ENCODE results near the gene NELL2.

NELL2 gene

GRCh38 chr12:44703182-44703910 is 172.8 kb downstream of the NELL2 start:
- TF ChIP-seq TCF4 (CRISPR knock-in tag; IDR thresholded peaks at IDR 0.05; ENCODE audit: borderline replicate concordance) (peak; percentile 80), BACH2 (CRISPR knock-in tag; IDR thresholded peaks at IDR 0.05; ENCODE audit: borderline replicate concordance) (no peak), TSHZ2 (CRISPR knock-in tag; IDR thresholded peaks at IDR 0.05) (peak; percentile 72; the same call in 1 of the 2 replicates), ISL1 (CRISPR knock-in tag; IDR thresholded peaks at IDR 0.05) (peak; percentile 42)
- ATAC-seq: no peak

- no peak for ATAC-seq
- TF ChIP-seq GLIS3 (CRISPR knock-in tag; IDR thresholded peaks at IDR 0.05) (no peak), TOX (CRISPR knock-in tag; IDR thresholded peaks at IDR 0.05; ENCODE audit: borderline replicate concordance) (no peak), TSHZ2 (CRISPR knock-in tag; IDR thresholded peaks at IDR 0.05) (peak; percentile 53; the same call in 1 of the 2 replicates), CSRNP3 (CRISPR knock-in tag; IDR thresholded peaks at IDR 0.05) (no peak), ISL1 (CRISPR knock-in tag; IDR thresholded peaks at IDR 0.05) (peak; percentile 78), ZNF70 (CRISPR knock-in tag; IDR thresholded peaks at IDR 0.05) (no peak), ESRRG (CRISPR knock-in tag; IDR thresholded peaks at IDR 0.05) (no peak), RARB (CRISPR knock-in tag; IDR thresholded peaks at IDR 0.05) (no peak), ZFP30 (CRISPR knock-in tag; IDR thresholded peaks at IDR 0.05) (no peak), TCF4 (CRISPR knock-in tag; IDR thresholded peaks at IDR 0.05; ENCODE audit: borderline replicate concordance) (peak; percentile 94), SNAI2 (CRISPR knock-in tag; IDR thresholded peaks at IDR 0.05) (no peak), ZFP3 (CRISPR knock-in tag; IDR thresholded peaks at IDR 0.05) (no peak), ZC3H10 (CRISPR knock-in tag; IDR thresholded peaks at IDR 0.05) (no peak), PATZ1 (CRISPR knock-in tag; IDR thresholded peaks at IDR 0.05; ENCODE audit: borderline replicate concordance) (no peak)
These were observed 178.6 kb downstream of the NELL2 start for GRCh38 chr12:44697511-44697910.

- no peak for ATAC-seq
- TF ChIP-seq TCF4 (CRISPR knock-in tag; IDR thresholded peaks at IDR 0.05; ENCODE audit: borderline replicate concordance) (no peak), ISL1 (CRISPR knock-in tag; IDR thresholded peaks at IDR 0.05) (peak; percentile 51)
These were observed 179.6 kb downstream of the NELL2 start for GRCh38 chr12:44696542-44696941.

- ATAC-seq: no peak
- TF ChIP-seq CREB5 (CRISPR knock-in tag; IDR thresholded peaks at IDR 0.05; ENCODE audit: low read depth): no peak
- TF ChIP-seq ZNF70 (CRISPR knock-in tag; IDR thresholded peaks at IDR 0.05): no peak
- no peak for TF ChIP-seq ZC3H10 (CRISPR knock-in tag; IDR thresholded peaks at IDR 0.05)
These were observed 182.1 kb downstream of the NELL2 start for GRCh38 chr12:44694017-44694416.

Data from SK-N-SH treated with all-trans-retinoic acid at 6 μM for 48 hours (cell line).